RPMI8226 (cell line): Measurements from ENCODE around the gene ITGB1.
"Not testable (repeated sequence)": the region's sequence is repeated elsewhere in the genome, so short reads cannot be mapped to it uniquely, and the experiment has no call there.

Experiments
- DNase-seq: peaks from one replicate; pipeline ENCODE4 v3.0.0-alpha.2; 2015

Gene ITGB1

GRCh38 chr10:32931593-32931992, 26.4 kb downstream of the ITGB1 start:
- DNase-seq = no peak

GRCh38 chr10:32930036-32930435, 28.0 kb downstream of the ITGB1 start:
- no peak for DNase-seq

- no peak for DNase-seq
These were observed 28.4 kb downstream of the ITGB1 start for GRCh38 chr10:32929634-32930033.

GRCh38 chr10:32927750-32928149, 30.3 kb downstream of the ITGB1 start:
- no peak for DNase-seq

- no peak for DNase-seq
These were observed 34.2 kb downstream of the ITGB1 start for GRCh38 chr10:32923849-32924248.

GRCh38 chr10:32923134-32923533, 34.9 kb downstream of the ITGB1 start:
- no peak for DNase-seq

- no peak for DNase-seq
These were observed 35.9 kb downstream of the ITGB1 start for GRCh38 chr10:32922170-32922569.

- DNase-seq = not testable (repeated sequence)
These were observed 40.2 kb downstream of the ITGB1 start for GRCh38 chr10:32917817-32918216.

GRCh38 chr10:32911285-32912016, 46.6 kb downstream of the ITGB1 start:
- DNase-seq = no peak

- DNase-seq = not testable (repeated sequence)
These were observed 48.1 kb downstream of the ITGB1 start for GRCh38 chr10:32909970-32910369.

GRCh38 chr10:32909456-32909855, 48.6 kb downstream of the ITGB1 start:
- DNase-seq = no peak

- DNase-seq = no peak
These were observed 51.4 kb downstream of the ITGB1 start for GRCh38 chr10:32906595-32906994.

- no peak for DNase-seq
These were observed 52.6 kb downstream of the ITGB1 start for GRCh38 chr10:32905466-32905865.

GRCh38 chr10:32901815-32902214, 56.2 kb downstream of the ITGB1 start:
- DNase-seq = no peak

- DNase-seq = not testable (repeated sequence)
These were observed 62.6 kb downstream of the ITGB1 start for GRCh38 chr10:32895200-32895968.

- DNase-seq = no peak
These were observed 63.9 kb downstream of the ITGB1 start for GRCh38 chr10:32893916-32894664.

GRCh38 chr10:32893434-32893833, 64.6 kb downstream of the ITGB1 start:
- DNase-seq = no peak

- no peak for DNase-seq
These were observed 66.8 kb downstream of the ITGB1 start for GRCh38 chr10:32891261-32891660.

- no peak for DNase-seq
These were observed 67.6 kb downstream of the ITGB1 start for GRCh38 chr10:32890444-32890843.

- DNase-seq = no peak
These were observed 68.3 kb downstream of the ITGB1 start for GRCh38 chr10:32889631-32890212.

GRCh38 chr10:32888161-32888927, 69.7 kb downstream of the ITGB1 start:
- no peak for DNase-seq

- DNase-seq = no peak
These were observed 70.5 kb downstream of the ITGB1 start for GRCh38 chr10:32887481-32887880.
